ENCODE data around the gene SEPTIN12.

- TF ChIP-seq CTCF (conservative IDR thresholded peaks at IDR 0.05; ENCODE audit: low read length): no peak
- TF ChIP-seq EZH2phosphoT487 (IDR thresholded peaks at IDR 0.05; ENCODE audit: borderline replicate concordance): no peak
These were observed 14.0 kb upstream of the SEPTIN12 start, which contains the start of gene ROGDI for GRCh38 chr16:4801962-4802658.
